Lung microvascular endothelial cell (primary cell): ENCODE results near the gene THAP10. TPM values are rescaled to one million over a fixed set of nuclear protein-coding genes. Genes with fewer than 3 reads are reported as not detected.
A peak's percentile ranks its signal among the peaks of the same experiment; 100 is the strongest.
"Not testable (repeated sequence)": the region's sequence is repeated elsewhere in the genome, so short reads cannot be mapped to it uniquely, and the experiment has no call there.

Experiments
- DNase-seq, 2 donors: peaks; one replicate each; pipeline versions ENCODE4 v3.0.0 to v3.0.0-alpha.2; 2010; ENCODE audit warnings: low read depth in 2 of 2
- total RNA-seq: library from RNA; depleted of rRNA; stranded (reverse); fragments of >200 nt; gene quantifications from 2 replicates; pipeline ENCODE4 v1.2.1, GENCODE V29; 2014

THAP10 gene
- total RNA-seq: 0.60 and 0.87 TPM in 2 replicates

DNA sequence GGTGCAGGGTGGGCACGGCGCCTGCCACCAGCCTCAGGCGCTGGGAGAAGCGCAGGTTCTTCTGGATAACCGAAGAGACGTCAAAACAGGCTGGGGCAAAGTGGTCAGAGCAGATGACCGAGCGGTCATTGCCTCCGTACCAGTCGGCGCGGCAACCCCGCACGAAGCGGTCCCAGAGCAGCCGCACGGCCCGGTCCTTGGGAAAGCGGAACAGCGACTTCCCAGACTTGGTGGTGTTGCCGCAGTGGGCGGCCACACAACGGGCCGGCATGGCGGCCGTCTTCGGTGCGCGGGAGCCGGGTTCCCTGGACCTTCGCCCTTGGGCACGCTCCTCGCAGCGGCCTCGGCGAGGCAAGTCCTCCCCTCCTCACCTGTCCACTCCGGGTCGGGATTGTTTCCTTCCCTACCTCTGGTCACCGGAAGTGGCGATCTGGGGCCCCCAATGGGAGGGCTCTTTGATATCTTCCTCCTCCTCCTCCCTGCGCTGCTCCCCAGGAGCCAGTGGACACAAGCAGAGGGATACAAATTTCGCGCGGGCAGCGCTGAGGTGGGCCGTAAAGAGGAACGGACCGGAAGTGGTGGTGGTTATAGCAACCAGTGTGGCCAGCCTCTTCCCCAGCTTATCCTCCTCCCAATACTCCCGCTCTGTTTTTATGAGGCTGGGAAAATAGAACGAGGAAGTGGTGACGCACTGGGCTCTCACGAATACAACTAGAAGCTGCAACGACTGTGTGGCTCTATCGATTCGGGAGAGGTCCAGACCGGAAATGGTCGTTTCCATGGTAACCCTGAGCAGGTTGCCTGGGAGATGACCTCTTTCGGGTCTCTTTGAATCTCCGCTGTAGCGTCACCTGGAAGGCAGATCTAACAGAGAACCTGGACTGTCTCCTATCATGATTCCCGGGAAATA, at the start of gene THAP10, which contains the start of gene LRRC49:
Gene THAP10 (minus strand): TSS at position 432 of the 910 bp plus-strand sequence. CDS start 161 bp downstream, at position 271.
Gene LRRC49 (plus strand): TSS at position 825 of the 910 bp plus-strand sequence. CDS start 69 bp downstream, at position 894.
- DNase-seq: peak; percentile 98

DNA sequence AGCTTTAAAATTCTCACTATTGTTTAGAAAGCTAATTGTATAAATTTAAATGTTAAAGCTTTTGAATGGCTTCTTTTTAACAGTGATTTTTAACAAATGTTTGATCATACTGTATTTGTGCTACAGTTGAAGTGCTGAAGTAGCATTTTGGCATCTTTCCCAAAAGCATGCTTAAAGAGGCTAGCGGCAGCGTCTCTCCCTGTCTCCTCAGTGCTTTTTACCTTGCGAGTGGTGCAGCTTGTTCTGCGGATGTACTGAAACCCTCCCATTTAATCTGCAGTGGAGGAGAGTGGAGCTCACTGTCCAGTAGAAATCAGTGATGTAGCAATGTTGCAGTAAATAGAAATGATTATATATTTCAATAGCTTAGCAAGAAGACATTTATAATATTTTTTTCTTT, 44.1 kb upstream of the THAP10 start:
- no peak for DNase-seq

DNA sequence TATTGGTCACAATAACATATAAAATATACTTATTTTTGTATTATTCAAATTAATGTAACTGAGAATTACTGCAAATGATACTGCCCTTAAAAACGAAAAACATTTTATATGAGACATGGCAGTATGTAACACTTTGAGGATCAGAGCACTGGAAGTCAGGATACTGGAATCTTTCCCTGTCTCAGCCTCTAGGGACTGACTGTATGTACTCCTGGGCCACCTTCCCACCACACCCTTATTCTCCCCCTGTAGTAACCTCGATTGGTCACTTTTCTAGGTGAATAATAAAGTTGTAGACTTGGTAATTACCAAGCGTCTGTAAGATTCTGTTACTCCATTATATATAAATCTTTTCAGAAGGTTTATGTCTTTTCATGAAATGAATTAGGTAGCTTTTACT, 43.4 kb upstream of the THAP10 start:
- DNase-seq: no peak

DNA sequence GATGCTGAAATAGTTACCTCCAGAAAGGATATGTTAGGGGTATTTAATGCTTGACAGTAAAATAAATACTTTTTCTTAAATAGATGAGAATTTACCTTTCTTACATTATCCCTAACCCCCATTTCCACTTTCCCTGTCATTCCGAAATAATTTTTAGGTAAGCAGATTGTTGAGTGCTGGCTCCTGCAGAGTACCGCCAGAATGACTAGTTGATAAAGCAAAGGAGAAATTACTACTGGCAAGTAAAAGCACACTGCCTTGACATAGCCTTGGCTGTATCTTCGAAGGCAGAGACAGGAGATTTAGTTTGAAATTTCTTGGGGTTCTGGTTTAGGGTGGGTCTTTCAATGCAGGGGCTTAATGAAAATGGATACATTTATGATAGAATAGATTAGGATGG, 41.2 kb upstream of the THAP10 start:
- no peak for DNase-seq

DNA sequence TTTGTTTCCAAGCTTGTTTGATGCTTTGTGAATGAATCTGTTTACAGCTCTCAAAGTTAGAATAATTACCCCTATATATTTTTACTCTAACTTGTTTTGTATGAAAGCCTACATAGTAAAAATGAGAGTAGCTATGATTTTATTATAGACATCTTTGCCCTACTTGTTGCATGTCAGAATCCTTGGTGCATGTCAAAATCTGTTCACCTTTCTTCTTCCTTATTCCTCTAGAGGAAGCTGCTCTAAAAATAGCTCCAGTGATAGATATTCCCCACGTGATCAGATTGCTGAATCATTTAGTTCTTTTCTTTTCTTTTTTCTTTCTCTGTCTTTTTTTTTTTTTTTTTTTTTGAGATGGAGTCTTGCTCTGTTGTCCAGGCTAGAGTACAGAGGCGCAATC, 40.2 kb upstream of the THAP10 start:
- no peak for DNase-seq

DNA sequence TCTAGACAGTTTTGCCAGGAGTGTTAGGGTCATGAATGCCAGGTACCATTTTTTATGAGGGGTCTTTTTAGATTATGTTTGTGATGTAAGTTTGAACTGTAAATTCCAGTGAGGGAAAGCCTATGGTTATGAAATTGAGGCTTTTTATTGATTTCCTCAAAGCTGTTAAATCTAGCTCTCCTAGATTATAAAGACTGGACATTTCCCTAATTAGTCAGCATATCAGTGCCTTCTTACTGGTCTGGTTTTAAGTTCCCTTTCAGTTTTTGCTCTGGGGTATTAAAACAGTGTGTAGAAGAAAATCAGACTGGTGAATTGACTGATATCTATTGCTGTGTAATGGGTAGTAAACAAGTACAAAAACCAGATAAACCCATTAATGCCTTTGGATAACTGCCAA, 39.6 kb upstream of the THAP10 start:
- DNase-seq: no peak

DNA sequence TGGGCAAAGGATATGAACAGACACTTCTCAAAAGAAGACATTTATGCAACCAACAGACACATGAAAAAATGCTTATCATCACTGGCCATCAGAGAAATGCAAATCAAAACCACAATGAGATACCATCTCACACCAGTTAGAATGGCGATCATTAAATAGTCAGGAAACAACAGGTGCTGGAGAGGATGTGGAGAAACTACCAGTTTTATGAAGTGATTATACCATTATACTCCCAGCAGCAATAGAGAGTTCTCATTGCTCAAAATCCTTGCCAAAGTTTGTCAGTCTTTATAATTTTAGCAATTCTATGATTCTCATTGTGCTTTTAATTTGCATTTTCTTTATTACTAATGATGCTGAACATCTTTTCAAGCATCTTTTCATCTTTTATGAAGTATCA, 34.7 kb upstream of the THAP10 start:
- not testable (repeated sequence) for DNase-seq

DNA sequence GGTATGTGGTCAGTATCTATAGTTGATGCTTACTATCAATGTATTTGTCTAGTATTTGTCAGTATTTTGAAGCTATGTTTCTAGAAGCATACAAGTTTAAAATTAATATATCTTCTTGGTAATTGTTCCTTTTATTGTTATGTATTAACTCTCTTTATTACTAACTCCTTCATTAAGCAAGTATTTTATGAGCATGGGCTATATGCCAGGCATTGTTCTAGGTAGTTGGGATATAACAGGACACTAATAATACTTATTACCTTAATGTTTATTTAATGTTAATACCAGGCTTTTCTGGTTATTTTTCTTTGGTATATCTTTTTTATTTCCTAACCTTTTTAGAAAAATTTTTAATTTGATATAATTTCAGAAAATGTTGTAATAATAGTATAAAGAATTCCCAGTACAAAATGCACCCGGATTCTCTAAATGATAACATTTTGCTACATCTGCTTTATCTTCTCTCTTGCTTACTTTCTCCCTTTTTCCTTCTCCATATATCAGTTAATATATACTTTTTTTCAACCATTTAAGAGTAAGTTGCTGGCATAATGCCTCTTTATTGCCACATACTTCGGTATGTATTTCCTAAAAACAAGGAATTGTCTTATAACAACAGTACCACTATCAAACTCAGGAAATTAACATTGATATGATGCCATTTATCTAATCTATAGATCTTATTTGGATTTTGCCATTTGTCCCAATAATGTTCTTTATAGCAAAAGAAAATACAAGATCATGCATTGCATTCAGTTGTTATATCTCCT, 31.3 kb upstream of the THAP10 start:
- DNase-seq: peak in 1 of 2 donors; percentile 41

DNA sequence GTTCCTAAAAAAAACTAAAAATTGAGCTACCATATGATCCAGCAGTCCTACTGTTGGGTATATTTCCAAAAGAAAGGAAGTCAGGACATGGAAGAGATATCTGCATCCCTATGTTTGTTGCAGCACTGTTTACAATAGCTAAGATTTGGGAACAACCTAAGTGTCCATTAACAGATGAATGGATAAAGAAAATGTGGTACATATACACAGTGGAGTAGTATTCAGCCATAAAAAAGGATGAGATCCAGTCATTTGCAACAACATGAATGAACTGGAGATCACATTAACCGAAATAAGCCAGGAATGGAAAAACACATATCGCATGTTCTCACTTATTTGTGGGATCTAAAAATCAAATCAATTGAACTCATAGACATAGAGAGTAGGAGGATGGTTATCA, 29.9 kb upstream of the THAP10 start:
- no peak for DNase-seq

DNA sequence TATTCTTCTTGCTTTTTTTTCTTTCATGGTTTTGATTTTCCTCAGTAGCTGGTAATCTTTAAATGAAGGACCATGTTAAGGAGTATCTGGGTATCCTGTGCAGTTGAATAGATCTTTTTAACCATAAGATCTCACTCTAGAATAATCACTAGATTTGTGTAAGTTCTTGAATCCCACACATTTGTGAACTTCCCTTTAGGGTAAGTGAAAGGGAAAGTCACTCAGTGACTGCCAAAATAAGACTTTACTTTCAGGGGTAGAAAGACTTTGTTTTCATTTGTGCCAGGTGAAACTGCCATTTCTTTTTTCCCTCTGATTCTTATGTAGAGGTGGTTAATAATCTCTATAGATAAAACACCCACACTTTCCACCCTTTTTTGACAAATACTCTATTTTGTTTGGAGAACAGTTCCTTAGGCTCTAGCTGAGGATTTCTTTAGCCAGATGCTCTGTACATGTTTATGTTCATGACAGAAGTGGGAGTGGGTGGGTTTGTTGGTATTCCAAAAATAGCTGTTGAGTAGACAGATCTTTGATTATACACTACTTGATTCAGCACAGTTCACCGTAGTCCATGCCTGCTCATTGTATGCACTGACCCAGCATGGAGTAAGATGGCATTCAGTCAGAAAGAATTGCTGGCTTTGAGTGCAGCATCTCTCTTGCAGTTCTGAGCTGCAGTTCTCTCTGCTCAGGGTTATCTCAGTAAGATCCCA, 28.9 kb upstream of the THAP10 start:
- no peak for DNase-seq

DNA sequence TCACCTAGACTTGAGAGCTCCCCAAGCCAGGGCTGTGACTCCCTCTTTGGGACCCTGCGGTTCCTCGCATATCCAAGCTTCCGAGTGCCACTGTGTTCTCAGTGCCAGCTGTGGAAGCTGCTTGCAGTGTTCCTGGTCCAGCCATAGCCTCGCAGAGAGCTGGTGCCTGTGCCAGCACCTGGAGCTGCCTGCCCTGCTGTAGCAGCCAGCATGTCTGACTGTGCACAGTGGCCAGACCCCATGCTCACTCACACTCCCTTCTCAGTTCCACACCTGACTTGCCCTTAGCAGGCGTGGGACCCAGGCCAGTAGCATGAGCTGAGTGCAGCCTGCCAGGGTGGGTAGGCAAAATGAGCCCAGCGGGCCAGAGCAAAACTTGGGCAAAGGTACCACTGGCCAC, 25.7 kb upstream of the THAP10 start:
- DNase-seq: no peak

DNA sequence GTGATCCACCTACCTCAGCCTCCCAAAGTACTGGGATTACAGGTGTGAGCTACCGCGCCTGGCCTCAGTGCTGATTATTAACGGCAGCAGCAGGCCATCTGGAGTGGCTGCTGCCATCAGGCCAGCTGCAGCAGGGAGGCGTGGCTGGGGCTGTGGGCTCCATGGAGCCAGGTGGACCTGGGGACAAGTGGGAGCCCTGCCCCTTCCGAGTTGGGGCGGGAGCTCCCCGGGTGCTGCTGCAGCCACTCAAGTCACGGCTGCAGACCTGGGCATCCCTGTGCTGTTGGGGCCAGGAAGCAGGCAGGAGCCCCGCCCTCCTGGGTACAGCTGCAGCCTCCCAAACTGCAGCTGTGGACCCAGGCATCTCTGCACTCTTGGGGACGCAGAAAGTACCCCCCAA, 24.3 kb upstream of the THAP10 start:
- no peak for DNase-seq

DNA sequence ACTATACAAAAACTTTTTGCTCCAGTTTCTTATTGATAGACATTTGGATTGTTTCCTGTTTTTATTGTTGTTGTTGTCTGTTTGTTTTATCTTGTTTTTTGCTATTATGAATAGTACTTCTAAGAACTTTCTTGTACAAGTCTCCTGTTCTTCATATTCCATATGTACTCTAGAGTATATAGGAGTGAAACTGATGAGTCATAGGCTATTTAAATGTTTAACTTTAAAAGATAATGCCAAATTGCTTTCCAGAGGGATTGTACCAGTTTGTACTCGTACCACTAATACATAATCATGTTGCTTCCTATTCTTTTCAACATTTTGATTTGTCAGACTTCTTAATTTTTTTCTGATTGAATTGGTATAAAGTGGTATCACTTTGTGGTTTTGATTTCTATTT, 20.0 kb upstream of the THAP10 start:
- DNase-seq: no peak

DNA sequence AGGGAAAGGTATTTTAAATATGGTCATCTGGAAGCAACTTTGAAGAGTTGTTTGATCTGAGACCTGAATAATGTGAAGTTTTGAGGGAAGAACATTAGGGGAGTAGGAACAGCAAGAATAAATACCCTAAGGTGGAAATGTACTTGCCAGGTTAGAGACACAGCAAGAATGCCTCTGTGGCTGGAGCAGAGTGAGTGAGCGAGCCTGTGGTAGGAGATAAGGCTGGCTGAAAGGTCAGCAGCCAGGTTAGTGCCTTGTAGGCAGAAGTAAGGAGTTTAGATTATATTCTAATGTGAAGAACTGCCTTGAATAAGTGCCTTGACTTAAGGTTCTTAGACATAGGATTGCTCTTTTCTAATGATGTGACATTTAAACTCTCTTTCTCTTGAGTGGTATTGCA, 18.7 kb upstream of the THAP10 start:
- DNase-seq: no peak

DNA sequence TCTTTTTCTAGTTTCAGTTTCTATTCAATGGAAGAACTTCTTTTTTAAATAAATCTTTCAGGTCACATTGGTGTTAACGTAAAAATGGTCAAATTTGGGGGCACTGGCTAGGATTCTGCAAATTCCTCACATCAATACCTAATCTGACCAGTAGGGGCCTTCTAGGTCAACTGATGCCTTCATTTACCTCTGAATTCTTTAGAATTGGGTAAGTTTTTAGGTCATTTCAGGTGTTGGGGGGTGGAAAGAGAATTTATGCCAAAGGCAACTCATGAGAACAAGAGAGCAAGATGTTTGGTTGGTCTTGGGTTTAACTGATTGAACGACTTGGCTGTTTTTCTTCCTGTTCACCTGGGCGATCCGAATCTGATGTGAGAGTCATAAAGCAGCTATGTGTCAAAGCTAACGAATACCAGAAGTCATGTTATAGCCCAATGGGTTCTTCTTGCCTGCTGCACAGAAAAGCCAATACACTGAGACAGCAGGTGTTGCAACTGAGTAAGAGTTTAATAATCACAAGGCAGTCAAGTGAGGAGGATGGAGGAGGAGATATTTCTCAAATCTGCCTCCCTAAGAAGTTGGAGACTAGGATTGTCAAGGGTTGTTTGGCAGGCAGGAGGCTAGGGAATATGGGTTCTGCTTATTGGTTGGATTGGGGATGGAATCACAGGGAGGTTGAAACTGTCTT, 15.7 kb upstream of the THAP10 start:
- DNase-seq: no peak

DNA sequence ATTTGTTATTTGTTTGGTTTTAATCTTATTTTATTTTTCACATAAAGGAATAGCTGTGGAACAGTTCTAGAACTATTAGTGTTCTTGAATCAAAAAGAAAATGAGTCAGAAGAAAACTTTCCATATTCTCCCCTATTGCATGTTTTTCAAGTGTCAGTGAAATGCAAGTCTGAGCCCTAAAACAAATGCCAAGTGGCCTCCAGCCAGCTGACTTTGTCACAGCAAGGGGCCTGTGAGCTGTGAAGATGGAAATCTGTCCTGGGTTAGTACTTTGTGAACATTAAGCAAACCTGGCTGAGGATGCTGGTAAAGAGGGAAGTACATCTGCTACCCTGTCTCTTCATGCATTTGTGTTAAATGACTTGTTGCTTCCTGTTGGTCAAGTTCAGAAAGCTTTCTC, 14.6 kb upstream of the THAP10 start:
- DNase-seq: no peak

DNA sequence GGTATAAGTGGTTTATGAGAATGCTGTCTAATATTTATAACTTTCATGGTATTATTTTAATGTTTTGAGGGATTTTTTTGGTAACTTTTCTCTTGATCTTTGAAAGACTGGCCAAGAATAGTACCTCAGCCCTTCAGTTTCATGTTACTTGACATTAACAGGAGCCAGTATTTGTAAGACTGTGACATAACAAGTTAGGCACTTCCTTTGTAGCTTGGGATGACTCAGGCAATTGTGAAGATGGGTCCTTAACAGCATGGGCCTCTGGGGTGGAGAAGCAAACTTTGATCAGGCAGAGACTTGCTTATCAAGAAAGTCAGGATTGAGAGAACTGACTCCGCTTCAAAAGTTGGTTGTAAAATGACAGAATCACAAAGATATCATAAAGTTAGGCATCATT, 9.9 kb upstream of the THAP10 start:
- peak in 1 of 2 donors; percentile 90 for DNase-seq

DNA sequence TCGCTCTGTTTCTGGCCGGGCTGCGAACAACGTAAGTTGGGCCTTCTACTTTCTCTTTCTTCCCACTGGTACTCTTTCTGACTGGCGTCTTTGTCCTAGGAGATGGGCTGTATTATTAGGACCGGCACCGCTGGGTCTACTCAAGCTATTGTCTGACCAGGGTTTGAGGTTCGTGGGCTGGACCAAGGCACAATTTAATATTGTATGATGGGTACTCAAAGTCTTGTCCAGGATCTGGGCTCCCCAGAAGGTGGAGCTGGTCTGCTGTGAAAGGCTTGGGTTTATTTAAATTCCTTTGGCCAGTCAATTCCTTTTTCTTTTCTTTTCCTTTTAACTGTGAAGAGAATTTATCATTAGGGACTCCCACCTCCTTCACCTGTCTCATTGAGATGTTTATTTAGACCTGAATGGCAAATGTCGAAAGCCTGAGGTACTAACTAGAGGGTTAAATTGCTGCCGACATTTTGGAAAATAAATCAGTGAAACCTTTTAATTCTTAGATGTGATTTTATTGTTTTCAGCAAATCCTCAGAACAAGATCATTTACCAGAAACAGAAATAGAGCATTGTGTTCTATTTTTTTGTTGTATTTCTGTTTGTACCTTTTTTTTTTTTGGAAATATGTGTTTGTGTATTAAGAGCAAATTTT, 803 bp upstream of the THAP10 start:
- peak; percentile 63 to 81 for DNase-seq

DNA sequence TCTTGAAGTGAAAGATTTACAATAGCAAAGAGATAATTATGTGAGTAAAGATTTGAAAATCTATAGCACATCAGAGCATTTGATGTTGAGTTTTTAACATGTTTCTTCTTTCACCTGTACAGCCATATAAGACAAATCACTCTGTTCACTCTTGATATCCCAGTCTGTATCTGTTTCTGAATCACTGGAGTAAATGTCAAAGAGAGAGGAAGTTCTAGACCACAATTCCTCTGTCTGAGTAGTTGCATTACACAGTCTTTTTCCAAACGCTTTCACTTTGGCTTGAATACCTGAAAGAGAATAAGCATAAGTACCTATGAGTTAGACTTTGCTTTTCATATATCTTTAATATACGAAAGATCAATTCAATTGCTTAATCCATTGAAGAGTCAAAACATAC, 9.9 kb downstream of the THAP10 start:
- peak in 1 of 2 donors; percentile 53 for DNase-seq

DNA sequence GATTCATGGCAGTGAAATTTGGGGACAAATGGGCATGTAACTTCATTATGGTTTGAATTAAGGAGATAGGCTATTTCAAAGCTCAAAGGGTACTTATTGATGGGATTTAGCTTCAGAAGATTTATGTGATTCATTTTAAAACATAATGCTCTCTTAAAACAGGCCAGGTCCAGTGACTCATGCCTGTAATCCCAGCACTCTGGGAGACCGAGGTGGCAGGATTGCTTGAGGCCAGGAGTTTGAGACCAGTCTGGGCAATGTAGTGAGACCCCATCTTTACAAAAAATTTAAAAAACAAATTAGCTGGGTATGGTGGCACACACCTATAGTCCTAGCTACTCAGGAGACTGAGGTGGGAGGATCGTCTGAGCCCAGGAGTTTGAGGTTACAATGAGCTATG, 11.5 kb downstream of the THAP10 start:
- no peak for DNase-seq

DNA sequence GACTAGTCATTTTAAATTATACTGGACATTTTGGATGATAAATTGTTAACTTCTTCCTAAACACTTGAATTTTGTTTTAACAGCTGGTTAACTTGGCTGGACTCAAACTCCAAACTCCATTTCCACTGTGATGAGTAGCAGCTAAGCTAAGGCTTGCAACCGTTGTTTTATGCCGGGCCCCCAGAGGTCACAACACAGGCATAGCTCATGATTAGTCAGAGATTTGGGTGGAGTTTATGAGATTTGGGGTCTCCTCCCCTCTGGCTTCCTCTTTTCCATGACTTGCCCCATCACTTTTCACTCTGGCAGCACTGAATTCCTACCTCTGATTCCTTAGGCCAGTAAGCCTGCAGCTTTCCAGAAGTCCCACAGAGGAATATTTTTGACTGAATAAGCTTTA, 12.8 kb downstream of the THAP10 start:
- peak; percentile 45 to 87 for DNase-seq
